ENCODE data around the gene NYNRIN.

NYNRIN gene

DNA sequence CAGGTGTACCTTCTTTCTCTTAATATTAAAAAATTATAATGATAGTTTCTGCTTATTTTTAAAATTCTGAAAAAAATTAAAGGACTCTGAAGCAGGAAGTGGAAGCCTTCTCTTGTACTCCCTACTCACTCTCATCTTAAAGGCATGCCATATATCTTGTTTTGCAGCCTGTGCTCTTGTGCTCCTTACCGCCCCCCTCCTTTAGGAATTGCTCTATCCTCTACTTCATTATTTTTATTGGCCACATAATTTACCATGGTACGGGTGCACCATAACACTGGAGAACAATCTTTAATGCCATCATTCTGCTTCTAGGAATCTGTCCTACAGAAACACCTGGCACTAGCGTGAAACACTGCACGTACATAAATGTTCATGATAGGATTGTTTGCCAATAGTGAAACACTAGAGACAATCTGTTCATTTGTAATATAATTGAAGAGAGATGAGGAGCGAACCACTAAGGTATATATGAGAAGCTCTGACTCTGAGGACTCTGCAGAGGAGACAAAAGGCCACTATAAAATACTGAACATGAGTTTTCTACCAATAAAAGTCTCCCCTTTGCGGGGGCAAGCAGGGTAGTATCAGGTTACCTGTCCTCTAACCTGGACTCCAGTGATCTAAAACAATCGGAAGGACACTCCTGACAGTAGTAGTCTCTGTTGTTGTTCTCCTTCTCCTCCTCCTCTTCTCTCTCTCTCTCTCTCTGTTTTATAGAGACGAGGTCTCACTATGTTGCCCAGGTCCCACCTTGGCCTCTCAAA lies 6.3 kb upstream of the NYNRIN start:
- no peak for DNase-seq

DNA sequence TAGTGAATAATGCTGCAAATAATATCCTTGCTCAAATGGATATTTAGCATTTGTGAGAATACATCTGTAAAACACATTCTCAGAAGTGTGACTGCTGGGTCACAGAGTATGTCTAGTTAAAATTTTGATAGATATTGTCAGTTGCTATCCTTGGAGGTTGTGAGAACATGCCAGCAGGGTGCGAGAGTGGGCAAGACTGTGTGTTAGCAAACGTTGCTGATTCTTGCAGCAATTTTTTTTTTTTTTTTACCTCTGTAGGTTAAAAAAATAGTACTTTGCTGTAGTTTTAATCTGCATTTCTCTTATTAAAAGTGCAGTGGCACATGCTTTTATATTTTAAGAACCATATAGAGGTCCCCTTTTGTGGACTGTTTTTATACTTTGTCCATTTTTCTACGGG lies 4.5 kb upstream of the NYNRIN start:
- no peak for DNase-seq

DNA sequence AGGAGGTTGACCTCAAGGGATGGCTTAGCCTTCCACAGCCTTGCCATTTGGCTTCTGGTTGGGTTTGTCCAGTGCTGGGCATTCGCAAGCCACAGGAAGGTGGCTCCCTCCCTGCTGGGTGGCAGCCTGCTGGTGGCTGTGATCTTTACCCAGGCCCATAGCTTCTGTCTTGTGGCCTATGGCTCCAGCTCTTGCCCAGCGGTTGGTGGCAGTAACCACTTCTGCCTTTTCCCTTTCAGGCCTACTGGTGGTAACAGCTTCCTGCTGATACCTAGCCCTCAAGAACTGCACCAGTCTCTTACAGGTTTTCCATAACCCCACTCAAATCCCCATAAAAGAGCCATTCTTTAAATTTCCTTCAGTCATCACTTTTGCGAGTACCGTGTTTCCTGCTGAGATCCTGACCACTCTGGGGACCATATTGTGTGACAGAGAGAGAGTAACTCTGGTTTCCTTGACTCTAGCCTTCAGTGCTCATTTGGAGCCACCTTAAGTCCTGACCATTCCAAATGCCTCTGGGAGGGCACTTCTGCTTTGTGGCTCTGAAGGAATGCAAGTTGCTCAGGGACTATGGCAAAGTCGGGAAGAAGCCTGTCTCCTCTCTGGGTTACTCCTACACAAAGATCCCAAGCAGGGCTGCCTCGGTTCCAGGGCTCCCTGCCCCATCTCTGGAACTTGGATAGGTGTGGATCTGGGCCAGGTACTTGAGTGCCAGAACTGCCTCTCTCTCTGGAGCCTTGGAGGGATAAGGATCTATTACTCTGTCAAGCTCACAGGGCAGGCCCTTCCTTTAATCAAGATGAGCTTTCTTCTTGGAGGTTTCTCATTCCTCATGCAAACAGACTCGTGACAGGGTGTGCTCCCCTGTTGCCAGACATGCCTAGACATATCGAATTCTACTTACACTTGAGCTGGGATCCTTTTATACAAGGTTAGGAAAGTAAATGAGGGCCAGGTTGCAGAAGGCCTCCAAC lies 2.9 kb upstream of the NYNRIN start:
- DNase-seq: peak in 2 of 3 donors; percentile 21 to 28

DNA sequence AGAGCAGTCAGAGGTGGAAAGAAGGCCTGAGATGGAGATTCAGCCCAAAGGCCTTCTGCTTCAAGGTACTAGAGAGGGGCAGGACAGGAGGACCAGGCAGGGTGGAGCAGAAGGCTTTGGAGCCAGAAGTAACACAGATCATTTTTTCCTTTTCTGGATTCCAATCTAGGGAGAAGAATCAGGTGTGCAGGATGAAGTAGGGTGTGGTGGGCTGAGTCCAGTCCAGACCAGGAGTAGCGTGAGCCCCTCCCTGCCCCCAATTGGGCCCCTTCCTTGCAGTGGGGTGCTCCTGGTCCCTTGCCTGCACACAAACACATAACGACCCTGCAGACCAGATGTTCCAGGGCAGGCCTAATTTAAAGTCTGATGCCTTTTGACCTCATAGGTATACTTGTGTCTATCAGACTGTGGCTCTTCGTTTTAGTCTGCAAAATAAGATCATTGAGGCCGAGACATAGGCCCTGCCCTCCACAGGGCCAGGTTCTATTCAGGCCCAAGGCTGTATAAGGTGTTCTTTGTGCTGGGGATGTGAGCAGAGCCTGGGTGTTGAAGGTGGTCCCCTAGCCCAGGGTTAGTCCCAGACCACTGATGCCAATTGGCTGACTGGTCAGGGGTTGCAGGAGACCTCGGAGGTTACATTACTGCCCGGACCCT lies 1.0 kb upstream of the NYNRIN start:
- no peak for DNase-seq

DNA sequence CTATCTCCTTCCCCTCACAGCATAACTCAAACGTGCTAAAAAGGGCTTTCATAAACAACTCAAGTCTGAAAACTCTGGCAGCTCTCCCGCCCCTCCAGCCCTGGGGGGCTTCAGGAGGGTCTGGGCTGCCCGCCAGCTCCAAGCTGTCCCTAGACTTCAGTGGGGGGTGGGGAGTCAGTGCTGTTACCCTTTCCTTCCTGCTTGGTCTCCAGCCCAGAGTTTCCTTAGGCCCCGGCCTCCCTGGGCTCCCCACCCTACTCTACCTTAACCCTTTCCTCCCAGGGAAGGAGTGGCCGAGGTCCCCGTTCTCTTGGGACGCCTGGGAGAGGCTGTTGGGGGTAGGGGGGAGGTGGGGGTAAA lies 530 bp upstream of the NYNRIN start:
- no peak for DNase-seq

DNA sequence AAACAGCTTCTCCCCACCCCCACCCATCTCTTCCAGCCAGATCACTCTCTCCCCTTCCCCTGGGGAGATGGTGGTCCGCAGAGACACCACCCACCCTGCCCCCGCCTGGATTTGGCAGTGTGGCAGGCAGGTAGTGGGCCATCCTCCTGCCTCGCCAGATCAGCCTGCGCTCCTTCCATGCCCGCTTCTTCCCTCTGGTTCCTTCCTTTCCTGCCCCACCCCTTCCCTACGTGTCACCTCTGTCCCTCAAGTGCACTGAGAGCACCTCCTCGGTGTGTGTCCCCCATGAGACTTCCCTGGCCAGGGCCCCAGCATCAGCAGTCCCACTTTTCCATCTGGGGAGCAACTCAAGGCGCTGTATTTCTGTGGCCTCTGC lies 632 bp downstream of the NYNRIN start:
- no peak for DNase-seq

DNA sequence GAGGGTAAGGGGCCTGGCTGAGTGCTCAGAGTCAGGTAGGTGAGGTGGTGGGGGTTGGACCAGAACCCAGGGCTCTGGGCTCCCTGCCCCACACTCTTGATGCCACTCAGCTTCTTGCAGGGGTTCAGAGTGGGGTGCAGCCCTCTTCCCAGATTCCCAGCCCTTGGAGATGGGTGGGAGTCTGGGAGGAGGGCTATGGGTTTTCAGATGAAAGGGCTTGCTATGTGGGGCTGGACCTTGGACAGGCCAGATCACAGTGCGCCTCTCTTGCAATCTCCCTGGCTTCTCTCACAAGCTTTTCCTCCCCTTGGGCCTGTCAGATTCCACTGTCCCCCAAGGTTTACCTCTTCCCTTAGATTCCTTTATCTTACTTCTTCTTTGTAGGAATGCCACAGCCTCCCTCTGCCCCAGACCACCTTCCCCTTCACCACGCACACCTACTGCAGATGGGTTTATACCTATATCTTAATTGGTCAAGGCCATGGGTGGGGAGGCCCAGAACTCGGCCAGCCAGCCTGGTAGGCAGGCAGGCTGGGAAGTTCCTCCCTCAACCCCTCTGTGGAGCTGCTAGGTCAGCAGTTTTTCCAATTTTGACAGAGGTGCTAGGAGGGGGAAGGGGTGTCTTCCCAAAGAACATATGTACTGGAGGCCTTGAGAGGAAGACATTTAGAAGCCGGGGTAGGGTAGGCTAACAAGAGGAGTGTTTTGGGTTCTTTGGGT lies 1.4 kb downstream of the NYNRIN start:
- DNase-seq: peak in 1 of 3 donors; percentile 38

DNA sequence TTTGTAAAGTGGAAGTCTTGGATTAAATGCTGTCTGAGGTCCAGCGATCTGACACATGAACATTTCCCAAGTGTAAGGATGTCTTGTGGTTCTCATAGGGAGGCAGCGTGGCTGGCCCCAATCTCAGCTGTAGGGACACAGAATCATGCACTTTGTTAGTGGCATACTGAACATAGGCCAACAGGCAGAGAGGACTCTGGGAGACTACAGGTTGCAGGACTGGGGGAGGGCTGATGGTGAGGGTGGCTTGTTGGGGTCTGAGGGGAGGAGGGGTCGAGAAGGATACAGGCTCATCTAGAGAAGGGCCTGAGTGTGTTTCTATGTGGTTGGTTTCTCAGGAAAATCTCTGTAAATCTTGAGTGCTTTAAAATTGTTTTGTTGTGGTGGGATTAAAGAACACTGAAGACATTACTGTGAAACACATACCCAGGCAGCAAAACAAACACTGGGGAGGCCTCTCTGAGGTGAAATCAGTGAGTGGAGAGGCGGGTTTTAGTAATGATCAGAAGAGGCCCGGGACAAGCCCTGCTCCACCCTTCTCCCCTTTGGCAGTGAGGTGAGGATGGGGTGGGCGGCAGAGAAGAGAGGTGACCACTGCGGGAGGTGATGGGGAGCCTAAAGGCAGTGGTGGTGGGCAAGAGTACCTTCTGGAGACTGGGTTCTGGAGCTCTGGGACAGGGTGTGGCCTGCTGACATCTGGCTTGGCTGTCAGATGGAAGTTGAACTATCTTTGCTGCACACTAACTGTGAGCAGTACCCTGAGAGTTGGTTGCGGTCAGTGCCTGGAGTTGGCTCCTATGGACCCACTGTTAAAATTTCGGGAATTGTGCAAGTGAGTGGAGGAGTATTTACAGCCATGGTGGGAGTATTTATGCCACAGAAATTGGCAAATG lies 3.3 kb downstream of the NYNRIN start:
- DNase-seq: no peak

DNA sequence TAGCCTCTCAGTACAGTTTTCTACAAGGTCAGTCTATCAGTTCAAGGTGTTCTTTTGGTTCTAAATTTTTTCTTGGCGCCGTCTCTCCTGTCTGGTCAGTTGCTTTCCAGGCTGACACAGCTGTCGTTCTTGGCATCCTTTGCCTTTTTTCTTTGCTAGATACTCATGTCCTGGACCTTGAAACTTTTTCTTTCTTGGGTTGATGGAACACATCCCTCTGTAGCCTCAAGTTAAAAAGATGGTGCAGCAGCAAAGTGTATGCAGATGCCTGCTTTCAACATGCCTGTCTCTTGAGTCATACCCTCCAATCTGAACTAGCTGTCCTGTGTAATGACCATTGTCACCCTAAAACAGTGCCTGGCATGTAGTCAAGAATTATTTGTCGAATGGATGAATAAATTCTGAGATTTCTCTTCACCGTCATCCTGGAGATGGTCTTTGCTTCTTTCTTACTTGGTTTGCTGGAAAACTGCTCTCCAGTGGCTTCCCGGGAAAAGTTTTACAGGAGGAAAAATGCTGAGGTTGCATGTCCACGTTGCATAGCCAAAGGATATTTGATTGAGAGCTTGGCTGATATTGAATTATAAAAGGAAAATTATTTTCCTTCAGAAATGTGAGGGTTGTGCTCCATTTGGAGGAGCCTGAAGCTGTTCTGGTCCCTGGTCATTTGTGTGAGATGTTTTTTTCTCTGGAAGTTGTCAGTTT lies 4.6 kb downstream of the NYNRIN start:
- no peak for DNase-seq

DNA sequence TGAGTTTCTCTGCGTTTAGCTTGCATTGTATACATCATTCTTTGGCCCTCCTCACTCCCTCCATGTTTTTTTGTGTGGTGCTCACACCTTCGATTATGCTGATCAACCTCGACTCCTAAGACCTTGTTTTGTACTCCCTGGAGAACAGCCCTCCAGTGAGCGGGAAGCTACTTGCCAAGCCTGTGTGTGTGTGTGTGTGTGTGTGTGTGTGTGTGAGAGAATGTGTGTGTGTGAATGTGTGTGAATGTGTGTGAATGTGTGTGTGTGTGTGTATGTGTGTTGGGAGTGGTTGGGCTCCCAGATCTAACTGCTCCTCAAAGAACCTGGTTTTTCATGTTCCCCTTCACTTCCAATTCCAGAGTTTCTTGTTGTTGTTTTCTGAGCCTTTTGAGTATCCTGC lies 6.0 kb downstream of the NYNRIN start:
- no peak for DNase-seq

DNA sequence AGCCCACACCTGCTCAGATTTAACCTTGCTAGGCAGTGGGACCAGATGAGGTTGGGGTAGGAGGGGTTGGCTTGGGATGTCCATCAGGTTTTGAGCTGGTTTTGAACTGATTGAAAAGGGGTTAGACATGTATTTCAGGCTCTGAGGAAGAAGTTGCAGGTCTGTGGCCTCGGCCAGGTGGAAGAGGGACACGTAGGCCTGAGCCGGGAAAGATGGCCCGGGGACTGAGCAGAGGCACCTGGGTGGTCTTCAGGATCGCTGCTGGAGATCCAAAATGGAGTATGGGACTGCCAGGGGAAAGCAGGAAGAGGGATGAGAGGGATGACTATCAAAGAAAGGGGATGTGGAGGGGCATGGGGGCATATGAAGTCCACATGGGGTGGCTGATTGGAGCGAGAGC lies 7.6 kb downstream of the NYNRIN start:
- no peak for DNase-seq

DNA sequence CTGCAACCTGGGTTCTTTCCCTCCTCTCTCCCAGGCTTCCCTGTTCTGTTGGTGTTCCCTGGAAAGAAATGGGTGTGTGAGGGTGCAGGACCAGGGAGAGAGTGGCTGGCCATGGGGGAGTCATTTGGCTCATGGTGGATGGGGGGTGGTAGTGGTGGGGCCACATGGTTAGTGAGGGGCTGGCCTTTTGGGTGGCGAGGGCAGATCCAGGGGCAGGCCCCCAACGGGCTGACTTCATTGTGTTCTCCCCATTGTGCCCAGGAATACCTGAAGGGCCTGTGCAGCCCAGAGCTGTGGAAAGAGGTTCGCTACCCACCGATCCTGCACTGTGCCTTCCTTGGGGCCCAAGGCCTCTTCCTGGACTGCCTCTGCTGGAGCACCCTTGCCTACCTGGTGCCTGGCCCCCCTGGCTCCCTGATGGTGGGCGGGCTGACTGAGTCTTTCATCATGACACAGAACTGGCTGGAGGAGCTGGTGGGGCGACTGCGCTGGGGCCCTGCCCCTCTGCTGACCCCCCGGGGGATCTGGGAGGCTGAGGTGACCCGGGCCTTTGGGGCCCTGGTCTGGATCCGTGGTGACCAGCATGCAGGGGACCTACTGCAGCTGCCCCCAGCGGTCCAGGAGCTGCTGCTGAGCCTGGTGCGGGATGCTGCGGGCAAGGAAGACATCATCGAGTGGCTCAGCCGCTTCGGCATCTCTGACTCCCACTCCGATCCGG lies 9.0 kb downstream of the NYNRIN start:
- DNase-seq: no peak

DNA sequence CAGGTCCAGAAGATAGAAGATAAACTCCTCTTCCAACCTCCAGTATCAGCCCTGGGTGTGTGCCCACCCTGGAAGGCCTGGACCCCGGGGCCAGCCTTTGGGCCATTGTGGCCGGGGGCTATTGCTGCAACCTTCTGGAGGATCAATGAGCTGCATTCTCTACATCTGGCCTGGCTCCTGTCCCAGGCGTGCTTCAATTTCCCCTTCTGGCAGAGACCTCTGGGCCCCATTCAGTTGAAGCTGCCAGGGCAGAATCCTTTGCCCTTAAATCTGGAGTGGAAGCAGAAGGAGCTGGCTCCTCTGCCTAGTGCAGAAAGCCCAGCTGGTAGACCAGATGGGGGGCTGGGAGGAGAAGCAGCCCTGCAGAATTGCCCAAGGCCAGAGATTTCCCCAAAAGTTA lies 10.0 kb downstream of the NYNRIN start:
- no peak for DNase-seq

DNA sequence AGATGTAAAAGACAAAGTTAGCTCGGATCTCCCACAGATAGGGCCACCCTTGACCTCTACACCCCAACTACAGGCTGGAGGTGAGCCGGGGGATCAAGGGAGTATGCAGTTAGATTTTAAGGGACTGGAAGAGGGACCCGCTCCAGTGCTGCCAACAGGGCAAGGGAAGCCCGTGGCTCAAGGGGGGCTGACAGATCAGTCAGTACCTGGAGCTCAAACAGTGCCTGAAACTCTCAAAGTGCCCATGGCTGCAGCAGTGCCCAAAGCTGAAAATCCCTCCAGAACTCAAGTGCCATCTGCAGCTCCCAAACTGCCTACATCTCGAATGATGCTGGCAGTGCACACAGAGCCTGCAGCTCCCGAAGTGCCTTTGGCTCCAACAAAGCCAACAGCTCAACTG lies 10.4 kb downstream of the NYNRIN start:
- DNase-seq: no peak

DNA sequence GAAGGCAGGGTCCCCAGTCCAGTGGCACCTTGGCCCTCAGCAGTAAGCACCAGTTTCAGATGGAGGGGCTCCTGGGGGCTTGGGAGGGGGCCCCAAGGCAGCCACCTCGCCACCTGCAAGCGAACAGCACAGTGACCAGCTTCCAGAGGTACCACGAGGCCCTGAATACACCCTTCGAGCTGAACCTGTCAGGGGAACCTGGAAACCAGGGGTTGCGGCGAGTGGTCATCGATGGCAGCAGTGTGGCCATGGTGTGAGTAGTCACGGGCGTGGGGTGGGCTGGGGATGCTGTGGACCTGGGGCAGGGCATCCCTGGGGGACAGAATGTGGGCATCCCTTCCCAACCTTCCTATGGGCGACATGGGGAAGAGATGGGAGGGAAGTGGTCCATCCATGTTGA lies 11.2 kb downstream of the NYNRIN start:
- no peak for DNase-seq

DNA sequence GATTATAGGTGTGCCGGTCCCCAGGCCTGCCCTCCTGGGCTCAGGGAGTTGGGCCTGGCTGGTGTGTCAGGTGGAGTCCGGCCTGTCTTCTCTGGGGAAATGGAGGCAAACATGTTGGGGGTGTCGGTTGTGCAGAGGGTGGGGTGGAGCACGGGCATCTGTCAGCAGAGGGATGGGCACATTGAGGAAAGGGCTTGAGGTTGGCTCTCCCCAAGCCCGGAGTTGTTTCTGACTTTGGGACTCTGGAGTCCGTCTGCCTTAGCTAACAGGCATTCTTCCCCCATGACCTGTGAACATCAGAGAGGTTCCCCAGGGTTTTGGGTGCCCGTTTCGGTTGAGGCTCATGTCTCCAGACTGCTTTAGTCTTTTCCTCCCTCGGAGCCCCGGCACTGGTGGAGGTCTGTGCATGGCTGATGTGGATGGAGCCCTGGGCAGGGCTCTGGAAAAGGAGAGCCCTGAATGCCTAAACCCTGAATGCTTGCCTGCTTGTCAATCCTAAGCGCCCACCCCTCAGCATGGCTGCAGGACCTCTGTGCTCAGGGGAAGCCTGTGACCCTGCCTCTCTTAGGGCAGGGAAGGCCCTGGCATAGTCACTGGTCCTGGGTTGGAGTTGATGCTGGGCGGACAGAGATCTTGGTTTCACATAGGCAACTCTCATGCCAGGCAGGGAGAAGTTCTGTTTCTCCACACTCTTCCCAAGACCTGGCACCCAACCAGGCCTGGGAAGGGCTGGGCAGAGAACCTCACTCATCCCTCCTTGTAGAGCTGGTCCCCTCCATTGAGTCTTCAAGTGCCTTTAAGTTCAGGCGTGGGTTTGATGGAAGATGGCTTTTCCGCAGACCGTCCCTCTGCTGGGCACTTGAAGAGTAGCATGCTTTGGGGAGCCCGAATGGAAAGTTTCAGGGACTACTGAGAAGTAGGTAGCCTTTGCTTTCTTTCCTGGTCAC lies 12.9 kb downstream of the NYNRIN start:
- peak; percentile 67 to 75 (median 75) for DNase-seq

DNA sequence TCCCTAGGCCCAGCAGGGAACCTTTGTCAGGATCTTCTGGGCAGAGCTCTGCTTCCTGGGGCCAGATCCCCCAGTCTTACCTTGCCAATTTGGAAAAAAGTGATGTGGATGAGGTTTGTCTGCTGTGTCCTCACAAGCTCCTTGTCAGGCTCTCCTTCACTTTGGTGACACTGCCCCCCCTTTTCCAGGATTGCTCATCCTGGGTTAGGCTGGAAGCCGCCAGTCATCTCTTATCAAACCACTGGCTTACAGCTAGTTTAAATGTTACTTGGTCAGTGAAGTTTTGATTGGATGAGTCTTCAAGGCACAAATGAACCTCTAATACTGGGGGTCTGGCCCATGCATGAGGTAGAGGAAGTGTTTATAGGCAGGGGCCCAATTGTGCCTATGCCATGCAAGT lies 15.3 kb downstream of the NYNRIN start:
- DNase-seq: no peak

DNA sequence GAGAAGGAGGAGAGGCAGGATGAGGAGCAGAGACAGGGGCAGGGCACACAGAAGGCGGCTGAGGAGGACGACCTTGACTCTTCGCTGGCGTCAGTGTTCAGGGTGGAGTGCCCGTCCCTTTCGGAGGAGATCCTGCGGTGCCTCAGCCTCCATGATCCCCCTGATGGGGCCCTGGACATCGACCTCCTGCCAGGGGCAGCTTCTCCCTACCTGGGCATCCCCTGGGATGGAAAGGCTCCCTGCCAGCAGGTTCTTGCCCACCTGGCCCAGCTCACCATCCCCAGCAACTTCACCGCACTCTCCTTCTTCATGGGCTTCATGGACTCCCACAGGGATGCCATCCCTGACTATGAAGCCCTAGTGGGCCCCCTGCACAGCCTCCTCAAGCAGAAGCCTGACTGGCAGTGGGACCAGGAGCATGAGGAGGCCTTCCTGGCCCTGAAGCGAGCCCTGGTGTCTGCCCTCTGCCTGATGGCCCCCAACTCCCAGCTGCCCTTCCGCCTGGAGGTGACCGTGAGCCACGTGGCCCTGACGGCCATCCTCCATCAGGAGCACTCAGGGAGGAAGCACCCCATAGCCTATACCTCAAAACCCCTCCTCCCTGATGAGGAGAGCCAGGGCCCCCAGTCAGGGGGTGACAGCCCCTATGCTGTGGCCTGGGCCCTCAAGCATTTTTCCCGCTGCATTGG lies 16.1 kb downstream of the NYNRIN start:
- no peak for DNase-seq
